ENCODE data around the gene ARHGEF17.
A peak's percentile ranks its signal among the peaks of the same experiment; 100 is the strongest.

The ARHGEF17 gene

DNA sequence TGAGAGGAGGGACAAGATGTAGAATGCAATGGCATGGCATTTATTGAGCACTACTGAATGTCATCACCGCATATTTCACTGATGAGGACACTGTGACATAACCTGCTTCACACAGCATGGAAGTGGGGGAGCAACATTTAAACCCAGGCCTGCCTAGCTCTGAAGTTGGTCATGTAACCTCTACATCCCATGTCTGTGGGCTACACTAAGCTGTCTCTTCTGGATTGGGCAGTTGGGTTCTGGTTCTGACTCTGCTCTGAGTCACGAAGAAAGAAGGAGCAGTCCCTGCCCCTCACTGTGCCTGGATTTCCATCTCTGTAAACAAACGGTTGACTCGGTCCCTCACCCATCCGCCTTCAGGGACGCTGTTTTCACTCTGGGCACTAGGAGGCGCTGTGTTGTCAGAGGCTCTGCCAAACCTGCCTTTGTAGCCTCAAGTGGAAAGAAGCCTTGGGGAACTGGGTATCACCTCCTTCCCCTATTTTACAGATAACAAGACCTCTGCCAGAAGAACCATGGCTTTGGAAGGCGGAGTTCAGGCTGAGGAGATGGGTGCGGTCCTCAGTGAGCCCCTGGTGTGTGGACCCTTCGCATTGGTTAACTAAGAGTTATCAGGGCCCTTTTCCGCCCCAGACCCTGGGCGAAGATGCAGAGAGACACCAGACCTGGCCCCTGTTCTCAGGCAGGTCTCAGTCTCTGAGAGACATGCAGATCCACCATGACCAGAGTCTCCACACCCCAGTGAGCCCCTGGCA is 12.7 kb upstream of the ARHGEF17 start:
- DNase-seq: peak; percentile 57

DNA sequence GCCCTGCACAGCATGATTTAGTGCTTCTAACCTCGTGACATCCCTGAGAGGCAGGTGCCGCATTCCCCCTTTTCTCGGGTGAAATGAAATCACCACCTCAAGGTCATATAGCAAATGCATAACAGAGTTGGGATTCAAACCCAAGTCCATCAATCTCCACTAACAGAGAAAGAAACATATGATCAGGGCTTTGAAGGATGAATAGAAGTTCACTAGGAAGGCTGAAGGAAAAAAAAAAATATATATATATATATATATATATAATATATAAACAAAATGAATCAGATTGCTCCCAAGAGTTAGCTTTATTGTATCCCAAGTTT is 12.1 kb upstream of the ARHGEF17 start:
- no peak for DNase-seq

DNA sequence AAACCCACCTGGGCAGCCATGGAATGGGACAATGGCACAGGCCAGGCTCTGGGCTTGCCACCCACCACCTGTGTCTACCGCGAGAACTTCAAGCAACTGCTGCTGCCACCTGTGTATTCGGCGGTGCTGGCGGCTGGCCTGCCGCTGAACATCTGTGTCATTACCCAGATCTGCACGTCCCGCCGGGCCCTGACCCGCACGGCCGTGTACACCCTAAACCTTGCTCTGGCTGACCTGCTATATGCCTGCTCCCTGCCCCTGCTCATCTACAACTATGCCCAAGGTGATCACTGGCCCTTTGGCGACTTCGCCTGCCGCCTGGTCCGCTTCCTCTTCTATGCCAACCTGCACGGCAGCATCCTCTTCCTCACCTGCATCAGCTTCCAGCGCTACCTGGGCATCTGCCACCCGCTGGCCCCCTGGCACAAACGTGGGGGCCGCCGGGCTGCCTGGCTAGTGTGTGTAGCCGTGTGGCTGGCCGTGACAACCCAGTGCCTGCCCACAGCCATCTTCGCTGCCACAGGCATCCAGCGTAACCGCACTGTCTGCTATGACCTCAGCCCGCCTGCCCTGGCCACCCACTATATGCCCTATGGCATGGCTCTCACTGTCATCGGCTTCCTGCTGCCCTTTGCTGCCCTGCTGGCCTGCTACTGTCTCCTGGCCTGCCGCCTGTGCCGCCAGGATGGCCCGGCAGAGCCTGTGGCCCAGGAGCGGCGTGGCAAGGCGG is 11.4 kb upstream of the ARHGEF17 start:
- no peak for DNase-seq

DNA sequence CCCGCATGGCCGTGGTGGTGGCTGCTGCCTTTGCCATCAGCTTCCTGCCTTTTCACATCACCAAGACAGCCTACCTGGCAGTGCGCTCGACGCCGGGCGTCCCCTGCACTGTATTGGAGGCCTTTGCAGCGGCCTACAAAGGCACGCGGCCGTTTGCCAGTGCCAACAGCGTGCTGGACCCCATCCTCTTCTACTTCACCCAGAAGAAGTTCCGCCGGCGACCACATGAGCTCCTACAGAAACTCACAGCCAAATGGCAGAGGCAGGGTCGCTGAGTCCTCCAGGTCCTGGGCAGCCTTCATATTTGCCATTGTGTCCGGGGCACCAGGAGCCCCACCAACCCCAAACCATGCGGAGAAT is 10.9 kb upstream of the ARHGEF17 start:
- no peak for DNase-seq

DNA sequence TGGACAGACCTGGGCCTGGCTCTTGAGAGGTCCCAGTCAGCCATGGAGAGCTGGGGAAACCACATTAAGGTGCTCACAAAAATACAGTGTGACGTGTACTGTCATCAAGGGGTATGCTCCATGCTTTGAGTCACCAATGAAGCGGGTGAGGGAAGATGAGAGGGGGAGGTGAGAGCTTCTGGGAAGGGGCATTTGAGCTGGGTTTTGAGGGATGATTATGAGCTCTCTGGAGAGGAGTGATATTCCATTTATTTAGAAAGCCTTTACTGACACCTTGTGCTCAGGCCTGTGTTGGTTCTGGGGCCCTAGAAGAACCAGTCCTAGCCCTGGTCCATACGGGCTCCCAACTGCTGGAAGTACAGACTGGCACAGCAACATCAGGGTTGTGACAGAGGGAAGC is 10.4 kb upstream of the ARHGEF17 start:
- no peak for DNase-seq

- no peak for DNase-seq
Observed at GRCh38 chr11:73298233-73298632, 9.8 kb upstream of the ARHGEF17 start.

GRCh38 chr11:73299751-73300150 is 8.3 kb upstream of the ARHGEF17 start:
- DNase-seq: no peak

GRCh38 chr11:73306069-73306841 is 1.8 kb upstream of the ARHGEF17 start:
- DNase-seq: no peak

DNA sequence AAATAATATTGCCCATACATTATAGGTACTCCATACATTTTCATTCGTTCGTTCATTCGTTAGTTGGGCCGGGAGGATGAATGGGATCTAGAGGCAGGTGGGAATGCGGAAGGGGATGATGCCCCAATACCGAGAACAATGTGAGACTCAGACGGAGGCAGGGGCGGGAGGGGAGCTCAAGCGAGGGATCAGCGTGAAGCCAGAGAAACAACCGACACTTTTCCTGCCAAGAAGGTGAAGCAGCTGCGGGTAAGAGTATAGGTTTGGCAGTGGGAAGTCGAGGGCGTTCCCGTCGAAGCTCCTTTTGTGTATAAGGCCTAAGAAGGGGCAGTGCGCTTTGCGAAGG is 1.1 kb upstream of the ARHGEF17 start:
- no peak for DNase-seq

- DNase-seq: peak; percentile 80
Observed at GRCh38 chr11:73307323-73308002, 613 bp upstream of the ARHGEF17 start.

- no peak for DNase-seq
Observed at GRCh38 chr11:73308961-73309919, 1.2 kb downstream of the ARHGEF17 start.

DNA sequence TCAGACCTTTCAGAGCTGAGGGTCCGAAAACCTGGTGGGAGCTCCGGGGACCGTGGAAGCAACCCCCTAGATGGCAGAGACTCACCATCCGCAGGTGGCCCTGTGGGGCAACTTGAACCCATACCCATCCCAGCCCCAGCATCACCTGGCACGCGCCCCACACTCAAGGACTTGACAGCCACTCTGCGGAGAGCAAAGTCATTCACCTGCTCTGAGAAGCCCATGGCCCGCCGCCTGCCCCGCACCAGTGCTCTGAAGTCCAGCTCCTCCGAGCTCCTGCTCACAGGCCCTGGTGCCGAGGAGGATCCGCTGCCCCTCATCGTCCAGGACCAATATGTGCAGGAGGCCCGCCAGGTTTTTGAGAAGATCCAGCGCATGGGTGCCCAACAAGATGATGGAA is 2.0 kb downstream of the ARHGEF17 start:
- no peak for DNase-seq

GRCh38 chr11:73310661-73311393 is 2.8 kb downstream of the ARHGEF17 start:
- DNase-seq: no peak

- DNase-seq: no peak
Observed at GRCh38 chr11:73311394-73311869, 3.4 kb downstream of the ARHGEF17 start.

- DNase-seq: no peak
Observed at GRCh38 chr11:73312036-73312435, 4.0 kb downstream of the ARHGEF17 start.

GRCh38 chr11:73312851-73313327 is 4.8 kb downstream of the ARHGEF17 start:
- DNase-seq: no peak

- DNase-seq: no peak
Observed at GRCh38 chr11:73313652-73314051, 5.6 kb downstream of the ARHGEF17 start.

DNA sequence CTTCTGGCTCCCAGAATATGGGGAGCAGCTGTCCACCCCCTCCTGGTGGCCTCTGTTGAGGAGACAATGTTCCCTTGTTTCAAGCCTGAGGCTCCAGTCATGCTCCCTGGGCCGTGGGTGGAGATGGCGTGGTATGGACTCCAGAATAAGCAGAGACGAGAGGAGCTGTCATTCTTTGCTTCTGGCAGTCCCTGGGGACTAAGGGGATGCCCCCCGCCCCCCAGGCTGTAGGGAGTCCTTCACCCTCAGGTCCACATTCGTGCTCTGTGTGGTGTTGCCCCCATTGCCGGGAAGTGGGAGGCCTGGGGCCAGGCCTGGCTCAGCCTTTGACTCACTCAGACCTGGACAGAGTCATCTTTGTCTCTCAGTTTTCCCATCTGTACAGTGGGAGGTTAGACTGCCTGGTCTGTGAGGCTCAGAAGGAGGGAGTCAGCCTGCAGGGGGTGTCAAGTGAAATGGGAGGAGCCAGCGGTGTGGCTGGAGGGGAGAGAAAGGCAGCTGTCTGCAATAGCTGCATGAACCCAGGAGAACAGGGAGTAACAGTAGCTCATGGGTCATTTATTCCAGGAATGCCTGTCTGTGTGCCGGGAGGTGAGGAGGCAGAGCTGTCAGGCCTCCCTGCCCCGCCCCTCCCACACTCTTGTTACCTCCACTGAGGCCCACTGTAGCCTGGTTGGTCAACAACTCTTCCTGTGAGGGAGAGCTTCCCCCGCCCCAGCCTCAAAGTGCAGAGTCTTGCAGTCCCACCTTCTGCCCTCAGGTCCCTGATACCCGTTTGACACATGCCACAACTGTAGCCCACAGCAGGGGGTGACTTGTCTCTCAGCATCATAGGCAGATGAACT is 6.3 kb downstream of the ARHGEF17 start:
- DNase-seq: no peak

- DNase-seq: no peak
Observed at GRCh38 chr11:73315293-73316020, 7.4 kb downstream of the ARHGEF17 start.

- DNase-seq: no peak
Observed at GRCh38 chr11:73316422-73316821, 8.3 kb downstream of the ARHGEF17 start.
